Gastroesophageal sphincter (tissue), 4 donors: ENCODE data around the gene RREB1. TPM values are rescaled to one million over a fixed set of nuclear protein-coding genes. Genes with fewer than 3 reads are reported as not detected.

Experiments used
- ATAC-seq: fragments of 150-250 bp; one replicate; pipeline ENCODE4 v1.9.1; 2016; ENCODE audit warnings: mild to moderate bottlenecking, moderate library complexity
- H3K27ac ChIP-seq, 4 donors: fragments of 200-600 bp; sonication (generic) in 3 of 4; 1 replicate in 3 of 4; 2 replicates in 1 of 4; pipeline ENCODE4 v1.5.1; 2016 to 2019
- H3K27me3 ChIP-seq: fragments of 200-600 bp; sonication (generic); one replicate; pipeline ENCODE4 v1.5.1; 2019
- H3K36me3 ChIP-seq, 2 donors: fragments of 200-600 bp; sonication (generic); one replicate each; pipeline ENCODE4 v1.5.1; 2019; ENCODE audit warnings: control low read depth in 1 of 2
- H3K4me1 ChIP-seq, 3 donors: fragments of 200-600 bp; sonication (generic); 1 replicate in 2 of 3; 2 replicates in 1 of 3; pipeline ENCODE4 v1.5.1; 2016 to 2019; ENCODE audit warnings: control low read depth in 2 of 3
- H3K4me3 ChIP-seq, 2 donors: fragments of 200-600 bp; sonication (generic); one replicate each; pipeline ENCODE4 v1.5.1; 2019; ENCODE audit warnings: mild to moderate bottlenecking in 1 of 2, moderate library complexity in 1 of 2
- H3K9me3 ChIP-seq, 3 donors: fragments of 200-600 bp; sonication (generic); one replicate each; pipeline ENCODE4 v1.5.1; 2017 to 2019; ENCODE audit warnings: control low read depth in 2 of 3
- CTCF ChIP-seq, 4 experiments: fragments of 200-600 bp in 2 of 4; fragments of 450-650 bp in 2 of 4; sonication (generic) in 1 of 4; IDR thresholded peaks; one replicate each; pipeline ENCODE4 v1.5.1; 2017 to 2019; ENCODE audit warnings: antibody characterized with exemption in 4 of 4, mild to moderate bottlenecking in 2 of 4, moderate library complexity in 2 of 4
- EP300 ChIP-seq: sonication (generic); formaldehyde crosslinking; IDR thresholded peaks from one replicate; pipeline ENCODE4 v1.6.1; 2017; ENCODE audit warnings: antibody characterized with exemption, mild to moderate bottlenecking
- POLR2A ChIP-seq, 2 donors: fragments of 450-650 bp; IDR thresholded peaks; one replicate each; pipeline ENCODE4 v1.6.1; 2017; ENCODE audit warnings: antibody characterized with exemption in 2 of 2, mild to moderate bottlenecking in 2 of 2, moderate library complexity in 1 of 2
- POLR2AphosphoS5 ChIP-seq: sonication (generic); formaldehyde crosslinking; IDR thresholded peaks from one replicate; pipeline ENCODE4 v1.6.1; 2017; ENCODE audit warnings: antibody characterized with exemption
- WGBS, 2 donors: methylation state at CpG; one replicate each; pipeline ENCODE4 v1.1.5; 2018; ENCODE audit warnings: low coverage in 1 of 2; 5-methylcytosine and 5-hydroxymethylcytosine counted together
- total RNA-seq, 4 donors: library from RNA; depleted of rRNA; stranded (reverse); fragments of >200 nt; gene quantifications; one replicate each; pipeline ENCODE4 v1.1.0, GENCODE V29; 2016

The RREB1 gene
- total RNA-seq, 4 donors from 2014 or later: 20.3 to 40.8 (median 28.1) TPM

GRCh38 chr6:7148100-7148822, 40.5 kb downstream of the RREB1 start:
- peak overlapping the region in 3 of 4 donors; percentile 63 to 97 (median 96) for H3K27ac ChIP-seq
- H3K27me3 ChIP-seq: no peaks in the 10 kb centered on the region
- H3K9me3 ChIP-seq: no peaks in the 10 kb centered on the region
- no peak overlapping the region for H3K4me3 ChIP-seq
- H3K36me3 ChIP-seq: no peaks in the 10 kb centered on the region
- TF ChIP-seq CTCF (IDR thresholded peaks at IDR 0.05) (no peak), EP300 (no peak), POLR2A (IDR thresholded peaks at IDR 0.05) (no peak), POLR2AphosphoS5 (no peak)
- 62 to 63% methylated on average over 4 to 5 of the region's 5 CpGs for WGBS, 2 donors
- no peak for ATAC-seq
- peaks cover 20 to 91% (median 44%) of the 10 kb centered on the region in 3 donors for H3K4me1 ChIP-seq

GRCh38 chr6:7150381-7151064, 42.8 kb downstream of the RREB1 start:
- peaks cover 12 to 89% (median 44%) of the 10 kb centered on the region in 3 donors for H3K4me1 ChIP-seq
- no peak overlapping the region for H3K27ac ChIP-seq
- H3K27me3 ChIP-seq: no peaks in the 10 kb centered on the region
- H3K4me3 ChIP-seq: no peak overlapping the region
- ATAC-seq: no peak
- no peaks in the 10 kb centered on the region for H3K9me3 ChIP-seq
- WGBS, 2 donors: 84% methylated on average over 7 to 9 of the region's 14 CpGs
- no peak for TF ChIP-seq EP300
- no peak for TF ChIP-seq POLR2A (IDR thresholded peaks at IDR 0.05)
- no peak for TF ChIP-seq CTCF (IDR thresholded peaks at IDR 0.05)
- no peak for TF ChIP-seq POLR2AphosphoS5
- H3K36me3 ChIP-seq: no peaks in the 10 kb centered on the region

GRCh38 chr6:7151381-7151780, 43.6 kb downstream of the RREB1 start:
- H3K36me3 ChIP-seq: no peaks in the 10 kb centered on the region
- H3K27me3 ChIP-seq: no peaks in the 10 kb centered on the region
- peak overlapping the region in 1 of 4 donors; percentile 3 for H3K27ac ChIP-seq
- H3K4me3 ChIP-seq: no peak overlapping the region
- TF ChIP-seq EP300: no peak
- TF ChIP-seq CTCF (IDR thresholded peaks at IDR 0.05): no peak
- TF ChIP-seq POLR2AphosphoS5: no peak
- TF ChIP-seq POLR2A (IDR thresholded peaks at IDR 0.05): no peak
- H3K9me3 ChIP-seq: no peaks in the 10 kb centered on the region
- H3K4me1 ChIP-seq: peaks cover 16 to 89% (median 42%) of the 10 kb centered on the region in 3 donors
- 59% methylated on average over 2 of the region's 2 CpGs; no CpG with 5 or more reads in 1 of the 2 donors for WGBS, 2 donors
- ATAC-seq: no peak

- peak overlapping the region in 1 of 4 donors; percentile 34 for H3K27ac ChIP-seq
- H3K9me3 ChIP-seq: no peaks in the 10 kb centered on the region
- ATAC-seq: no peak
- no peaks in the 10 kb centered on the region for H3K36me3 ChIP-seq
- H3K4me1 ChIP-seq: peaks cover 11 to 89% (median 42%) of the 10 kb centered on the region in 3 donors
- H3K4me3 ChIP-seq: no peak overlapping the region
- no peaks in the 10 kb centered on the region for H3K27me3 ChIP-seq
- TF ChIP-seq POLR2AphosphoS5 (no peak), CTCF (IDR thresholded peaks at IDR 0.05) (no peak), POLR2A (IDR thresholded peaks at IDR 0.05) (no peak), EP300 (no peak)
Observed at GRCh38 chr6:7152462-7152861, 44.7 kb downstream of the RREB1 start.

GRCh38 chr6:7153789-7154188, 46.0 kb downstream of the RREB1 start:
- H3K27ac ChIP-seq: no peak overlapping the region
- peaks cover 6 to 88% (median 43%) of the 10 kb centered on the region in 3 donors for H3K4me1 ChIP-seq
- TF ChIP-seq CTCF (IDR thresholded peaks at IDR 0.05): no peak
- no peak for TF ChIP-seq EP300
- no peak for TF ChIP-seq POLR2AphosphoS5
- no peak for TF ChIP-seq POLR2A (IDR thresholded peaks at IDR 0.05)
- no peaks in the 10 kb centered on the region for H3K36me3 ChIP-seq
- no peak overlapping the region for H3K4me3 ChIP-seq
- no peak for ATAC-seq
- no peaks in the 10 kb centered on the region for H3K9me3 ChIP-seq
- 33 to 75% methylated on average over 1 to 2 of the region's 2 CpGs for WGBS, 2 donors
- H3K27me3 ChIP-seq: no peaks in the 10 kb centered on the region
